ENCODE results near the gene PUS7L. TPM values are rescaled to one million over a fixed set of nuclear protein-coding genes. Genes with fewer than 3 reads are reported as not detected.

PUS7L gene
- total and polyA plus RNA-seq, 2 of the 13 experiments (the other 11 are each of a cell fraction or from before 2014, with no cell fraction given), result 6.5 to 37.6 TPM

DNA sequence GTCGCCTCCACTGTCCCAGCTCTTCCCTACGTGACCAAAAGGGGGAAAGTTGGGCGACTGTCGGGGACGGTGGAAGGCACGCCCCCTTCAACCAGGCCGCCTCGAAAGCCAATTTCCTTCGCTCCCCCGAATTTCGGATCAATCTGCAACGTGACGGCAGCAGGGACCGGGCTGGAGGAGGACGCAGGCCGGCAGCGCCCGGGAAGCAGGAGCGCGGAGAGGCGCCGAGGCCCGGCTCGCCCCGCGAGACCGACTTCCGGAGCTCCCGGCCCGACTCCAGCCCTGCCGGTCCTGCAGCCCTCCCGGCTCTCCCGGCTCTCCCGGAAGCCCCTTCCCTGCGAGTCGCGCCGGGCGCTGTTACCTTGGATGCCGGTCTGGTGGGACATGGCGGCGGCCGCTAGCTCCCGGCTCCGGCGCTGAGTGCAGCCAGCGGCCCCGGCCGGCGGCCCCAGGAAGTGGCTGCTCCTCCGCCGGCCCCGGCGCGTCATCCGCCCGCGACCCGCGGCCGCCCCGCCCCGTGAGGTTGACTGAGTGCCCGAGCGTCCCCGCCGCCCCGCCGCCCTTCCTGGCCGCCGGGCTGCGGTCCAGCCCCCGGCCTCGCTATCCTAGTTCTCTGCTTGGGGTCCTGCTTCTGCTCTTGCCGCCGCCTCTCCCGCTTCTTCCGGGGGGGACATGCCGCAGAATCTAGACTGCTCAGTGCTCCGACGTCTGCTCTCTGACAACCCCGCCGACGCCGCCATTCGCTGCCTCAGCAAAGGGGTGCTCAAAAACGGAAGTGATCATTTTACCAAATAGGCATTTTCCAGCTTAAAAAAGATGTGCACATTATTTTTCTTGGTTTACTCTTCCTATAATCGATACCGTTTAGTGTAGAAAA is 47.5 kb upstream of the PUS7L start, which contains the start of gene TWF1 (continued):
- TF ChIP-seq, protein P1, sequence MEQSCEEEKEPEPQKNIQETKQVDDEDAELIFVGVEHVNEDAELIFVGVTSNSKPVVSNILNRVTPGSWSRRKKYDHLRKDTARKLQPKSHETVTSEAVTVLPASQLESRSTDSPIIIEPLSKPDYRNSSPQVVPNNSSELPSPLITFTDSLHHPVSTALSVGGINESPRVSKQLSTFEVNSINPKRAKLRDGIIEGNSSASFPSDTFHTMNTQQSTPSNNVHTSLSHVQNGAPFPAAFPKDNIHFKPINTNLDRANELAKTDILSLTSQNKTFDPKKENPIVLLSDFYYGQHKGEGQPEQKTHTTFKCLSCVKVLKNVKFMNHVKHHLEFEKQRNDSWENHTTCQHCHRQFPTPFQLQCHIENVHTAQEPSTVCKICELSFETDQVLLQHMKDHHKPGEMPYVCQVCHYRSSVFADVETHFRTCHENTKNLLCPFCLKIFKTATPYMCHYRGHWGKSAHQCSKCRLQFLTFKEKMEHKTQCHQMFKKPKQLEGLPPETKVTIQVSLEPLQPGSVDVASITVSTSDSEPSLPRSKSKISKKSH (CRISPR knock-in tag; IDR thresholded peaks at IDR 0.05; ENCODE audit: borderline replicate concordance), result no peak
- TF ChIP-seq ISL2 (CRISPR knock-in tag; IDR thresholded peaks at IDR 0.05) (peak; percentile 41), DMAP1 (CRISPR knock-in tag; IDR thresholded peaks at IDR 0.05) (peak; percentile 66; the same call in 1 of the 2 replicates), ZNF709 (CRISPR knock-in tag; IDR thresholded peaks at IDR 0.05) (peak; percentile 74; the same call in 1 of the 2 replicates), HNRNPUL1 (IDR thresholded peaks at IDR 0.05; ENCODE audit: low read depth, low read length) (no peak), NAIF1 (CRISPR knock-in tag; IDR thresholded peaks at IDR 0.05; ENCODE audit: borderline replicate concordance) (no peak), RELA (CRISPR knock-in tag; IDR thresholded peaks at IDR 0.05) (0 out of 2 replicates have a peak, but pooled peaks have one; percentile 34), ZNF616 (CRISPR knock-in tag; IDR thresholded peaks at IDR 0.05; ENCODE audit: low read depth) (no peak), ZNF703 (CRISPR knock-in tag; IDR thresholded peaks at IDR 0.05; ENCODE audit: borderline replicate concordance) (no peak), ZNF75D (CRISPR knock-in tag; IDR thresholded peaks at IDR 0.05; ENCODE audit: borderline replicate concordance) (no peak), ZSCAN31 (CRISPR knock-in tag; IDR thresholded peaks at IDR 0.05; ENCODE audit: low read depth) (peak; percentile 87), ZNF367 (CRISPR knock-in tag; IDR thresholded peaks at IDR 0.05; ENCODE audit: borderline replicate concordance) (no peak)
- TF ChIP-seq, protein P2, sequence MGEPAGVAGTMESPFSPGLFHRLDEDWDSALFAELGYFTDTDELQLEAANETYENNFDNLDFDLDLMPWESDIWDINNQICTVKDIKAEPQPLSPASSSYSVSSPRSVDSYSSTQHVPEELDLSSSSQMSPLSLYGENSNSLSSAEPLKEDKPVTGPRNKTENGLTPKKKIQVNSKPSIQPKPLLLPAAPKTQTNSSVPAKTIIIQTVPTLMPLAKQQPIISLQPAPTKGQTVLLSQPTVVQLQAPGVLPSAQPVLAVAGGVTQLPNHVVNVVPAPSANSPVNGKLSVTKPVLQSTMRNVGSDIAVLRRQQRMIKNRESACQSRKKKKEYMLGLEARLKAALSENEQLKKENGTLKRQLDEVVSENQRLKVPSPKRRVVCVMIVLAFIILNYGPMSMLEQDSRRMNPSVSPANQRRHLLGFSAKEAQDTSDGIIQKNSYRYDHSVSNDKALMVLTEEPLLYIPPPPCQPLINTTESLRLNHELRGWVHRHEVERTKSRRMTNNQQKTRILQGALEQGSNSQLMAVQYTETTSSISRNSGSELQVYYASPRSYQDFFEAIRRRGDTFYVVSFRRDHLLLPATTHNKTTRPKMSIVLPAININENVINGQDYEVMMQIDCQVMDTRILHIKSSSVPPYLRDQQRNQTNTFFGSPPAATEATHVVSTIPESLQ (CRISPR knock-in tag; conservative IDR thresholded peaks at IDR 0.05), result no peak
- TF ChIP-seq, protein P3, sequence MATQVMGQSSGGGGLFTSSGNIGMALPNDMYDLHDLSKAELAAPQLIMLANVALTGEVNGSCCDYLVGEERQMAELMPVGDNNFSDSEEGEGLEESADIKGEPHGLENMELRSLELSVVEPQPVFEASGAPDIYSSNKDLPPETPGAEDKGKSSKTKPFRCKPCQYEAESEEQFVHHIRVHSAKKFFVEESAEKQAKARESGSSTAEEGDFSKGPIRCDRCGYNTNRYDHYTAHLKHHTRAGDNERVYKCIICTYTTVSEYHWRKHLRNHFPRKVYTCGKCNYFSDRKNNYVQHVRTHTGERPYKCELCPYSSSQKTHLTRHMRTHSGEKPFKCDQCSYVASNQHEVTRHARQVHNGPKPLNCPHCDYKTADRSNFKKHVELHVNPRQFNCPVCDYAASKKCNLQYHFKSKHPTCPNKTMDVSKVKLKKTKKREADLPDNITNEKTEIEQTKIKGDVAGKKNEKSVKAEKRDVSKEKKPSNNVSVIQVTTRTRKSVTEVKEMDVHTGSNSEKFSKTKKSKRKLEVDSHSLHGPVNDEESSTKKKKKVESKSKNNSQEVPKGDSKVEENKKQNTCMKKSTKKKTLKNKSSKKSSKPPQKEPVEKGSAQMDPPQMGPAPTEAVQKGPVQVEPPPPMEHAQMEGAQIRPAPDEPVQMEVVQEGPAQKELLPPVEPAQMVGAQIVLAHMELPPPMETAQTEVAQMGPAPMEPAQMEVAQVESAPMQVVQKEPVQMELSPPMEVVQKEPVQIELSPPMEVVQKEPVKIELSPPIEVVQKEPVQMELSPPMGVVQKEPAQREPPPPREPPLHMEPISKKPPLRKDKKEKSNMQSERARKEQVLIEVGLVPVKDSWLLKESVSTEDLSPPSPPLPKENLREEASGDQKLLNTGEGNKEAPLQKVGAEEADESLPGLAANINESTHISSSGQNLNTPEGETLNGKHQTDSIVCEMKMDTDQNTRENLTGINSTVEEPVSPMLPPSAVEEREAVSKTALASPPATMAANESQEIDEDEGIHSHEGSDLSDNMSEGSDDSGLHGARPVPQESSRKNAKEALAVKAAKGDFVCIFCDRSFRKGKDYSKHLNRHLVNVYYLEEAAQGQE (IDR thresholded peaks at IDR 0.05; ENCODE audit: borderline replicate concordance in 1 of 2, low read depth in 1 of 2, low read length in 2 of 2), result no peak

All from HepG2 (cell line).